Neural cell (in vitro differentiated cells): ENCODE measurements around the gene PRSS21. TPM values are rescaled to one million over a fixed set of nuclear protein-coding genes. Genes with fewer than 3 reads are reported as not detected.

Source experiments
- H2AFZ ChIP-seq: fragments of 200-600, 300-800 bp; sonication (generic), shearing (Covaris generic); 2 replicates; pipeline ENCODE4 v1.6.0; 2014; ENCODE audit warnings: low read depth, mild to moderate bottlenecking, antibody characterized with exemption, low read length, moderate library complexity
- H3F3A ChIP-seq: fragments of 200-600 bp; shearing (Covaris generic); 2 replicates; pipeline ENCODE4 v1.6.1; 2016; ENCODE audit warnings: mild to moderate bottlenecking, moderate library complexity, mixed read lengths, antibody characterized with exemption, low read length; ENCODE audit not compliant: insufficient read depth, poor library complexity, severe bottlenecking
- H3K27ac ChIP-seq: fragments of 200-600, 300-800 bp; sonication (generic), shearing (Covaris generic); 2 replicates; pipeline ENCODE4 v1.5.1; 2014; ENCODE audit warnings: mild to moderate bottlenecking, low read length, moderate library complexity
- H3K27me3 ChIP-seq: fragments of 300-800, 200-600 bp; sonication (generic), shearing (Covaris generic); 2 replicates; pipeline ENCODE4 v1.6.0; 2014; ENCODE audit warnings: mild to moderate bottlenecking, low read depth, low read length, moderate library complexity; ENCODE audit not compliant: insufficient read depth
- H3K36me3 ChIP-seq: fragments of 300-800, 200-600 bp; sonication (generic), shearing (Covaris generic); 2 replicates; pipeline ENCODE4 v1.5.1; 2014; ENCODE audit warnings: mild to moderate bottlenecking, antibody characterized with exemption, low read length, moderate library complexity; ENCODE audit not compliant: insufficient read depth
- H3K4me2 ChIP-seq: fragments of 300-800, 200-600 bp; sonication (generic), shearing (Covaris generic); 2 replicates; pipeline ENCODE4 v1.6.0; 2014; ENCODE audit warnings: mild to moderate bottlenecking, low read length
- H3K4me3 ChIP-seq: fragments of 300-800, 200-600 bp; sonication (generic), shearing (Covaris generic); 2 replicates; pipeline ENCODE4 v1.5.1; 2014; ENCODE audit warnings: mild to moderate bottlenecking, low read length, moderate library complexity
- H3K79me2 ChIP-seq: fragments of 200-600 bp; shearing (Covaris generic); replicated peaks from 2 replicates; pipeline ENCODE4 v1.6.0; 2014; ENCODE audit warnings: mild to moderate bottlenecking, low read length, moderate library complexity; ENCODE audit not compliant: insufficient read depth
- H3K9ac ChIP-seq: fragments of 300-800, 200-600 bp; sonication (generic), shearing (Covaris generic); 2 replicates; pipeline ENCODE4 v1.6.1; 2016; ENCODE audit warnings: mild to moderate bottlenecking, low read length, mixed read lengths
- H3K9me2 ChIP-seq: fragments of 200-600 bp; shearing (Covaris generic); 2 replicates; pipeline ENCODE4 v1.6.1; 2016; ENCODE audit warnings: mild to moderate bottlenecking, low read length, mixed read lengths; ENCODE audit not compliant: insufficient read depth
- H3K9me3 ChIP-seq: fragments of 200-600, 300-800 bp; sonication (generic), shearing (Covaris generic); 2 replicates; pipeline ENCODE4 v1.6.1; 2016; ENCODE audit warnings: mild to moderate bottlenecking, mixed run types, low read length, moderate library complexity, mixed read lengths
- H4K20me1 ChIP-seq: fragments of 200-600 bp; shearing (Covaris generic); 2 replicates; pipeline ENCODE4 v1.6.1; 2016; ENCODE audit warnings: mild to moderate bottlenecking, mixed run types; ENCODE audit not compliant: insufficient read depth
- EP300 ChIP-seq: fragments of 450-650 bp; conservative IDR thresholded peaks from 2 replicates; pipeline ENCODE4 v1.6.1; 2014; ENCODE audit warnings: antibody characterized with exemption, mild to moderate bottlenecking, moderate library complexity; ENCODE audit not compliant: poor library complexity, severe bottlenecking
- MXI1 ChIP-seq: fragments of 450-650 bp; conservative IDR thresholded peaks from 2 replicates; pipeline ENCODE4 v1.6.1; 2014; ENCODE audit warnings: antibody characterized with exemption, mild to moderate bottlenecking; ENCODE audit not compliant: poor library complexity, severe bottlenecking
- POLR2AphosphoS5 ChIP-seq: IDR thresholded peaks from 2 replicates; pipeline ENCODE4 v1.6.1; 2012
- RAD21 ChIP-seq: fragments of 450-650 bp; conservative IDR thresholded peaks from 2 replicates; pipeline ENCODE4 v1.6.1; 2014; ENCODE audit warnings: antibody characterized with exemption, mild to moderate bottlenecking, moderate library complexity
- REST ChIP-seq: IDR thresholded peaks from 2 replicates; pipeline ENCODE4 v1.6.1; 2012; ENCODE audit warnings: borderline replicate concordance
- SMC3 ChIP-seq: fragments of 450-650 bp; conservative IDR thresholded peaks from 2 replicates; pipeline ENCODE4 v1.6.1; 2014; ENCODE audit warnings: antibody characterized with exemption, mild to moderate bottlenecking, moderate library complexity; ENCODE audit not compliant: poor library complexity
- TAF1 ChIP-seq: IDR thresholded peaks from 2 replicates; pipeline ENCODE4 v1.6.1; 2012; ENCODE audit warnings: low read depth
- polyA plus RNA-seq: library from polyadenylated mRNA; depleted of rRNA; stranded (reverse); fragments of >200 nt; gene quantifications from 2 replicates; pipeline ENCODE4 v1.2.3, GENCODE V29; 2014

The PRSS21 gene
- polyA plus RNA-seq, 1 donor from 2014 or later: not detected

DNA sequence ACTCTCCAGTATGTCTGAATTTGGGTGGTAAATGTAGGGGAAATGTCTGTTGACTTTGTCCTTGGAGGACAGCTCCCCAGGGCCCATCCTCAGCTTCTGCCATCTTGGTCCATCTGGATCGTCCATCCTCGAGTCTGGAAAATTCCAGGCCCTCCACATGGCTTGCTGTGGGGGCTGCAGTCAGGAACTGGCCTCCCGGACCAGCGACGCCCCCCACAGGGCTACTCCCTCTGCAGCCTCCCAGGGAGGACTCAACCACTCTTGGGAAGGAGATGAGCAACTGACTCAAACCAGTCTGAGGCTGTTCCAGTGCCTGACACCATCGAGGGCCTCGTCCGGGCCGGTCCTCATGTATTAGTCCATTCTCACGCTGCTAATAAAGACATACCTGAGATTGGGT is 7.6 kb downstream of the PRSS21 start:
- Histone ChIP-seq H3K79me2 (no peaks in the 10 kb centered on the region), H3K9ac (no peak overlapping the region), H3K27me3 (no peaks in the 10 kb centered on the region), H3K9me3 (no peaks in the 10 kb centered on the region), H4K20me1 (no peaks in the 10 kb centered on the region), H2AFZ (no peak overlapping the region), H3K4me3 (no peak overlapping the region), H3K4me2 (no peak overlapping the region), H3K36me3 (no peaks in the 10 kb centered on the region), H3K9me2 (no peaks in the 10 kb centered on the region), H3F3A (no peaks in the 10 kb centered on the region), H3K27ac (no peak overlapping the region)
- no peak for TF ChIP-seq MXI1
- TF ChIP-seq EP300: no peak
- no peak for TF ChIP-seq RAD21
- no peak for TF ChIP-seq POLR2AphosphoS5
- TF ChIP-seq TAF1: no peak

- TF ChIP-seq EP300 (no peak), TAF1 (no peak), MXI1 (no peak), SMC3 (no peak), POLR2AphosphoS5 (no peak)
- Histone ChIP-seq H3K27ac (no peak overlapping the region), H3K36me3 (no peaks in the 10 kb centered on the region), H3K9ac (no peak overlapping the region), H3K27me3 (no peaks in the 10 kb centered on the region), H3K4me2 (no peak overlapping the region), H3K4me3 (no peak overlapping the region), H3K9me3 (no peaks in the 10 kb centered on the region), H4K20me1 (no peaks in the 10 kb centered on the region), H3K79me2 (no peaks in the 10 kb centered on the region), H2AFZ (no peak overlapping the region), H3K9me2 (no peaks in the 10 kb centered on the region), H3F3A (no peaks in the 10 kb centered on the region)
These were observed 8.2 kb downstream of the PRSS21 start for GRCh38 chr16:2825049-2825742.

GRCh38 chr16:2825906-2826305 is 8.9 kb downstream of the PRSS21 start:
- H3K9me3 ChIP-seq: no peaks in the 10 kb centered on the region
- no peaks in the 10 kb centered on the region for H3F3A ChIP-seq
- no peak overlapping the region for H2AFZ ChIP-seq
- H3K36me3 ChIP-seq: no peaks in the 10 kb centered on the region
- H3K9me2 ChIP-seq: no peaks in the 10 kb centered on the region
- TF ChIP-seq REST (no peak), MXI1 (no peak), SMC3 (no peak), EP300 (no peak)
- H3K27ac ChIP-seq: no peak overlapping the region
- no peaks in the 10 kb centered on the region for H4K20me1 ChIP-seq
- no peak overlapping the region for H3K4me2 ChIP-seq
- H3K9ac ChIP-seq: no peak overlapping the region
- H3K4me3 ChIP-seq: no peak overlapping the region
- no peaks in the 10 kb centered on the region for H3K79me2 ChIP-seq
- H3K27me3 ChIP-seq: no peaks in the 10 kb centered on the region
